Erythroblast (primary cell): ENCODE measurements around the gene ZBTB21.
A peak's percentile ranks its signal among the peaks of the same experiment; 100 is the strongest.

Experiments
- DNase-seq, 2 experiments: peaks; one replicate each; lab custom pipeline; 2025; lab: John Stamatoyannopoulos, UW
- GATA1 ChIP-seq: IDR thresholded peaks from 2 replicates; pipeline ENCODE4 v1.6.1; 2011; ENCODE audit warnings: low read depth, mild to moderate bottlenecking, control low read depth, low read length, moderate library complexity
- POLR2A ChIP-seq: IDR thresholded peaks from 2 replicates; pipeline ENCODE4 v1.6.1; 2011; ENCODE audit warnings: mild to moderate bottlenecking, low read length

Gene ZBTB21

DNA sequence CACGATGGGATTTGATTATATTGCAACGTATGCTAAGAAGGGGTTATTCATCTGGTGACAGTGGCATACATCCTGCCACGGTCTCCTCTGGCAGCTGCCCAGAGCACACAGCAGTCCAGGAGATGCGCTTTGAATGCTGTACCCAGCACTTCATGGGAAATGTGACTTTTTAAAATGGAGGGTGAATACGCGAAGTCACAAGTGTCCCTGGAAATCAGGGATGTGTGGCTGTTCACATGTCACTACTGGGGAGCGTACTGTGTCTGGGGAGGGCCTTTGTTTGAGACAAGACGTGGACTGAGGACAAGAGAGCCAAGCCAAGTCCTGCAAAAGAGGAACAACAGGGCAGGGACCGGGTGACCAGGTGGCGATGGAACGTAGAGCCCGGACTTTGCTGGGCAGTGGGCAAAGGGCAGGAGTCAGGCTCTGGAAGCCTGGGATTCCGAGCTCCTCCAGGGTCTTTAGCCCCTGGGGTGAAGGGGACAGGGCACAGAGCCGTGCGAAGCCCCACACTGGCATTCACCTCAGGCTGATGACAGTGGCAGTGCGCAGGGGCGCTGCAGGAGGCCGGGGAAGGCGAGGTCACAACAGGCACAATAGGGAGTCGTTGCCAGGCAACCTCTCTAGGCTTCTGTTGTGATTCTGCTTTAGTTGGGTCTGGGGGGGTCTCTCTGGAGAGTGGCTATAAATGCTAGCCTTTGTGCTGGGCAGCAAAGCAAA lies 11.4 kb upstream of the ZBTB21 start:
- no peak for DNase-seq
- TF ChIP-seq POLR2A (no peak), GATA1 (no peak)

DNA sequence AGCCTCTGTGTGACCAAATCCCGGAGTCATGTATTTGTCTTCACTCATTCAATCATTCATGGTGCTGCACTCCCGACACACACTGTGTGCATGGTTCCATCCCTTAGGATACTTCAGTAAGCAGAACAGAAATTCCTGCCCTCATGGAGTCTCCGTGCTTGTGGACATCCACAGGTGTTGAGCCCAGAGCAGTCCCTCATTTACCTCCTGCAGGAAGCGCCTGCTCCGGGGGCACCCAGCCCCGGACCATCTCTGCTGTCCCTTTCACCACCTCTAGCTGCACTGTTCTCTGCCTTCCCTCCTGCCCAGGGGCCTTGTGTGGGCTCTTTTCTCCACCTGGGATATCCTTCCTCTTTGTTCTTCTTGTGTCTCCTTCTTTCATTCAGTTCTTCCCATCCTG lies 9.5 kb upstream of the ZBTB21 start:
- TF ChIP-seq GATA1 (no peak), POLR2A (no peak)

DNA sequence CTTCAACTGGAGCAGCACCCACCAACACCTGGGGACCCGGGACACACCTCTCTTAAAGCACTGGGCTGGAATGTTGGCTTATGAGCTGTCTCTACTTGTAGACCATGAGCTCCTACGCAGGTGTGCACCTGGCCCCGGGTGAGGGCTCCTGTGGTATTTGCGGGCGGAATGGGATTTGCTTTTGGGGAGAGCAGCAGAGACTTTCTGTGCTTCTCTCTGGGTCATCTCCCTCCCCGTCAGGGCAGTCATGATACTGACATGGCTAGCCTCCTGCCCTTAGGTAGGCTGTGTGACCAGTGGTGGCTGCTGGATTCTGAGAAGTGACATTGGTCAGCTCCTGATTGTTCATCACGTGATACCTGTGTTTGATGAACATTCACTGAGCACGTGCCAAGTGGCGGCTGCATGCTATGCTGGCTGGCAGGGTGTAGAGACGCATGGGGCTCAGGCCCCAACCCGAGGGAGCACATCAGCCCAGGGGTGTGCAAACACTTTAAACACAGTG lies 9.0 kb upstream of the ZBTB21 start:
- DNase-seq = no peak
- TF ChIP-seq GATA1 (no peak), POLR2A (no peak)

More for the DNA sequence above, 9.5 kb upstream of the ZBTB21 start:
- DNase-seq = no peak

DNA sequence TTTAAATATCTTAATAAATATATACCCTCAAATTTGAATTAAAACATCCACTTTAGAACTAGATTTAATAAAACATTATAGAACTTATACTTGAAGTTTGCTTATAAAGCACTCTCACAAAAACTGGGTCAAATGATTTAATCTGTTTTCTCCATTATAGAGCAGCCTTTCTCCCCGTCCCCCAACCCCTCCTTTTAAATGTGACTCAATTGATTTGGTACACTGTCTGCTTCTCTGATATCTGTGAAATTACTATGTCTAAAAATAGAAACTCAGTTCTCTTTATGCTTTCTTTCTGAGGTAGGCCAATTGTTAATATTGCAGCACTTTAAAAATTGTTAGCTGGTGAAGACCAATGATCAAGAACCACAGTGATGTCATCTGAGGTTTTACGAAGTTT lies 6.9 kb upstream of the ZBTB21 start:
- no peak for DNase-seq

DNA sequence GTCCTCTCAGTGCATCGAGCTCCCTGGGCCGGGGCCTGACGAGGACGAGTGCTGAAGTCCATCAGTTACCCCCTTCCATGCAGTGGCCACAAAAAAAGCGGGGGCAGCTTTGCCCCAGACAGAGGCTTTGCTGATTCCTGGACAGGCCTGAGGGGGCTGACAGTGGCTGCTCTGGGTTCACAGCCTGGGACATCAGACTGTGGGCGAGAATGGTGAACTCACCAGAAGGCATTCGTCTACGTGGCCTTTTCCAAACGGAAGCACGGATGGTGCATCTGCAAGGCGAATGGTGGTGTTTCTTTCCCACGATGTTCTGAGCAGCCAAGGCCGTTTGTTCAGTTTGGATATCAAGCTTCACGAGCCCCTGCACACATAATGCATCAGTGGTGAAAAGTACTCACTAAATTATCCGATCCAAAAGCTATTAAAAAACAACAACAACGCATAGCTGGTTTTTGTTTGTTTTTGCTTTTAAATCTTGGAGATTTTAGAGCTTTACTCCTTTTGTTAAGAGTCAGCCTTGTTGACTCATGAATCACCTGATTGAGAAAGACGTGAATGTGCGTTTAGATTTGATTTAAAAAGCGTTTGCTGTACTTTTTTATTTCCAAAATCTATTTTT lies 6.3 kb upstream of the ZBTB21 start:
- TF ChIP-seq GATA1 (no peak), POLR2A (no peak)
- no peak for DNase-seq

More for the DNA sequence above, 6.9 kb upstream of the ZBTB21 start:
- TF ChIP-seq GATA1 (no peak), POLR2A (no peak)

DNA sequence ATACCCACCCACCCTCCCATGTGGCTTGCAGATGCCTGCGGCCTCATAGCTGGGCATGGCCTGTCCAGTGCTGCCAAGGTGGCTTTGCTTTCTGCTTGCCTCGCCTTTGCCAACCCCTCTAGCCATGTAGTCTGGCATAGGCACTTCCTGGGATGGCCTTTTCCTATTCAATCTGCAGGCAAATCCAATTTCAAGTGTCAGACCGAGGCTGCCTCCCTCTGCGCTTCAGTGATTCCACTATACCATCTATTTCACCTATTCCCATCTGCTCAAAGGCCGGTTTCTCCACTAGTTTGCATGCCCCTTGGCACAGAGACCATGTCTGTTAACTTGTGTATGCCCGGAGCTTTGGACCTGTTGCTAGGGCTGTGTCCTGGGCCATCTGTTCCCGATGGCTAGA lies 3.8 kb upstream of the ZBTB21 start:
- TF ChIP-seq GATA1 (no peak), POLR2A (no peak)
- no peak for DNase-seq

DNA sequence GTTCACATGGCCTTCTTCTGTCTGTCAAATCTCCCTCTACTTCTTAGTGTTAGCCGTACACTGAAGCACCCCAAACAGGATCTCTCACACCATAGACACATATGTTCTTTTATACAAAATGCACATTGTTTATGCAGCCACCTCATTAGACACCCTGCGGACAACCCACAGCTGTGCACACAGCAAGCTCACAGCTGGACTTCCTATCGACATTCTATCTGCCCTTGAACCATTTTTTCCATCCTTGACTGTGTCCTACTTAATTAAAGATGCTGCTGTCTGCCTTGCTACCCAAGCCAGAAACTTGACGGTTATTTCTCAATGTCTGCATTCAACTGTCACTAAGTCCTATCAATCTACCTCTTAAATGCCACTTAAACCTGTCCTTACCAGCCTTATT lies 3.2 kb upstream of the ZBTB21 start:
- DNase-seq = no peak
- TF ChIP-seq POLR2A = no peak

DNA sequence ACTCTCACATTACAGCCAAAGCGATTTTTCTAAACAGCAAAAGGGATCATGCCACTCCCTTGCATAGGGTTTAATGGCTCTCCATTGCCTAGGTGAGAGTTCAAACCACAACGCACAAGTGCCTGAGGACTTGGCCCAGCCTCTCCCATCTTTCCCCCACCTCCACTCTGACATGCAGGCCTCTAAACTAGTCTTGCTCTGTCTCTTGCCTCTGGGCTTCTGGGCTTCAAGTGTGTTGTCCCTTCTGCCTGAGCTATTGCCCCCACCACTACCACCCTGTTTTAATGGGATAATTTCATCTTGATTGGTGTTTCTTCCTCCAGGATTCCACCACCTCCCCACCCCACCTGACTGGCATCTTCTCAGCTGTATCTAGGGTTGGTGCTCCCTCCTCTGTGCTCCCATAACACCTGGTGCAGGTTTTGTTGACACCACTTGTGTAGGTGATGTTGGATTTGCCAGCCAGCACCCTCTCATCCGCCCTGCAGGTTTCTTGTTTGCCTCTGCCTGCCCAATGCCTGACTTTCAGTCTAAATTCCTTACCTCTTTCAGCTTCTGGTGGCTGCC lies 2.7 kb upstream of the ZBTB21 start:
- no peak for TF ChIP-seq POLR2A
- DNase-seq = no peak

DNA sequence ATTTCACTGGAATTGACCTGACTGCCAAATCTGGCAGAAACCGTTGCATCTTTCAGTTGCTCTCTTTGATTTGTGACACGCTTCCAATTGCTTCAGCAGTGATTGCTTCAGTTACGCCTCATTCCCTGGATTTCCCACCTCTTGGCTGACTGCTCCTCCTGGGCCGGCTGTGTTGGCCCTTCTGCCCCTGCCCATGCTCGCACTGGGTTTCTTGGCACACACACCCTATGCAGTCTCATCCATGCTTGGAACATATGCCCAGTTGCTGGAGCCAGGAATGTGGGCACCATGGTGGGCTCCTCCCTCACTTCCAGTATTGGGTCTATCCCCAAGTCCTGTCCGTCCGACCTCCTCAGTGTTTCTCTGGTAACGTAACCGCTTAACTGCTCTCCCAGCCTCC lies 2.2 kb upstream of the ZBTB21 start:
- TF ChIP-seq GATA1 (no peak), POLR2A (no peak)
- no peak for DNase-seq

DNA sequence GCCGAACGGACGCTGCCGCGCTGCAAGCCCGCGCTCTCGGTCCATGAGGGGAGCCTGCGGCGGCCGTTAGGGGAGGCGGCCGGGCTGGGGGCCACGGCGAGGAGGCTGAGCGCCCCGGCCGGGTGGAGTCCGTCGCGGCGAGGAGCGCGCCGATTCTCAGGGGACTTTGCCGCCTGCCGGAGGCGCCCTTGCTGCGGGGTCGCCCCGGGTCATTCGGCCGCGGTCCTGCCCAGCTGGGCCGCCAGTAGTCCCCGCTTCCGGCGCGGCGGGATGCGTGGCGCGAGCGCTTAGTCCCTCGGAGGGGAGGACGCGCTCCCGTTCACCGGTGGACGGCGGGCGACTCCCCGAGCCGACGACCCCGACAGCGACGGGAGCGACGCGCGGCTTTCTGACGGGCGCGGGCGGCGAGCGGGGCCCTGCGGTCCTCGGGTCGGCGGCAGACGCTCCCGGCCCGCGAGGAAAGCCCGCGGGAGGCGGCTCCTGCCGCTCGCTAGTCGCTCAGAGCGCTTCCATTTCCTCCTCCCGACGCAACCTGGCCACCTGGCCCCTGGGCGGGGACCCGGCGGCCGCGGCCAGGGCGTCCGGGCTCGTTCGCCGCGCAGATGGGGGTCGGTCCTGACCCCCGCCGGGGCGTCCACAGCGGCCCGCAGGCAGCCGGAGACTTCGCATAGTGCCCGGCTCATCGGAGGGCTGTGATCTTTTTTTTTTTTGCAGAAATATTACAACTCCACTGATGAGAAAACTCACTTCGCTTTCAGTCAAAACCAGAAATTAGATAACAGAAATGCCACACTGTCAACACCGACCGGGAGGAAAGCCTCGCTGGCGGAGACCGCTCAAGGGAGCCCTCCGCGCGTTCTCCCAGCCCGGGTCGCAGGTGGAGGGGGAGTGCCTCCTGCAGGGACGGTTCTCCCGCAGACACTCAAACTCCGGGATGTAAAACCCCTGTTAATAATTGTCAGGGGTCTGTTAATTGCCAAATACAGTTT lies 641 bp upstream of the ZBTB21 start:
- DNase-seq = peak; percentile 39 to 64
- no peak for TF ChIP-seq POLR2A
- TF ChIP-seq GATA1 = no peak

DNA sequence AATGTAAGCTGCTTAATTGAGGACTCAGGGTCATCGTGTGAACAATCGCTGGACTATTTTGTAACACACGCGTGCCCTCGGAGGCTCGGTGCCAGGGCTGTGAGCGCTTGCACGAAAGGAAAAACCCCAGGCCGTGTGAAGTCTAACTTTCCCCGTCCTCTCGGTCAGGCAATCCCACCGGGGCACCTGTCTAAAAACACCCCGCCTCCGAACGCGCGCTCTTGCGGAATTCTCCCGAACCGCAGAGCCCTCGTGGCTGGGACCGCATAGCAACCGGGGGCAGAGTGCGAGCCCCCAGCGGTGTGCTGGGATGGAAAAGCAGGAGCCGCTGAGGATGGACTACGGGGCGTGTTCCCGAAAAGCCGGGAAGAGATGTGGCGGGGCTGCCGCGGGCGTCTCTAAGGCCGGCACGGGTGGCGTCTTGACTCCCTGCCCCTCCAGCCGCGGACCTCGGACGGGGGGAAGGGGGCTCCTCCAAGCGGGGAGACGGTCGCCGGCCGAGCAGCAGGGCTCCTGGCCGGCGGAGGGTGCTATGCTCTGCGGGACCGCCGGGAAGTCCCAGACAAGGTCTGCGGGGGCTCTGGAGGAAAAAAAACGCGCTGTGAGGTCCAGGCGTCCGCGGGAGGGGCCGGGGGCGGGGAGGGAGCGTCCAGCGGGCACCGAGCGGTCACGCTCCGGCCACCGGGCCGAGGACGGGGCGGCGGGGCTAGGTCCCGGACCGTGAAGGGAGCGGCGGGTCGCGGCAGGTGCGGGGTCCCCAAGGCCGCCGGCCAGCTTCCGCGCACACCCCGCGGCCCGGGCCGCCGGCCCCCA lies 936 bp downstream of the ZBTB21 start:
- no peak for TF ChIP-seq GATA1
- no peak for TF ChIP-seq POLR2A
- peak; percentile 58 to 72 for DNase-seq

DNA sequence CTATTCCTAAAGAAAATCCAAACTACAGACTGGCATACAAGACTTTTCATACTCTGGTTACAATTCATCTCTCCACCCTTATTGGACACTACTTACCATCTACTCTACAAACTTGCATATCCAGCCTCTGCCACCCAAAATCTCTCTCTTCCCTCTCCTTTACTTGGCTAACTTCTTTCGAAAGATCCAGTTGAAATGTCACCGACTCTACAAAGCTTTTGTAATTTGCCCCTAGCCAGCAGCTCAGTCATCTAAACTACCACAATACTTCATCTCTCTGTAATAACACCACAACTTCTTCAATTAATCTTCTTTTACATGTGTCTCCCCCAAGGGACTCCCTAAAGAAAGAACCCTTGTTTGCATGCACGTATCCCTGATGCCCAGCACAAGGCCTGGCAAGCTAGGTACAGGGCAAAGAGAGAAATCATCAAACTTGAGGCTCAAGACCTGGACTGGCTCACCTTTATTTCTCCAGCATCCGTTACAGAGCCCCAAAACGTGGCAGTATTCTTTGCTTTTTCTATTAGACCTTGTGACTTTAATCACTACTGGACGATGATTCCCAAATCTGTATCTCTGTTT lies 2.7 kb downstream of the ZBTB21 start:
- no peak for DNase-seq
- no peak for TF ChIP-seq GATA1
- no peak for TF ChIP-seq POLR2A

DNA sequence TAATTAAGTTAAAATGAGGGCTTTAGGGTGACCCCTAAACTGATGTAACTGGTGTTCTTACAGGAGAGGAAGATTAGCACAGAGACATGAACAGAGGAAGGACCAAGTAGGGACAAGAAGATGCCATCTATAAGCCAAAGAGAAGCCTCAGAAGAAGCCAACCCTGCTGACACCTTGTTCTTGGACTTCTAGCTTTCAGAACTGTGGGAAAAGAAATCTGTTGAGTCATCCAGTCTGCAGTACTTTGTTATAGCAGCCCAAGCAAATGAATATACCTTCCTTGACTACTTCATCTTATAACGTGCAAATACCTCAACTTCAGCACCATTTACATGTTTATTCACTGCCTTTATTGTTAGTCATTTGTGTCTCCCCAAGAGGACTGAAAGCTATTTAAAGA lies 3.4 kb downstream of the ZBTB21 start:
- peak in 1 of 2 experiments; percentile 7 for DNase-seq
- TF ChIP-seq POLR2A (no peak), GATA1 (no peak)
